ENCODE data around the gene SMIM10L1.

Gene SMIM10L1

DNA sequence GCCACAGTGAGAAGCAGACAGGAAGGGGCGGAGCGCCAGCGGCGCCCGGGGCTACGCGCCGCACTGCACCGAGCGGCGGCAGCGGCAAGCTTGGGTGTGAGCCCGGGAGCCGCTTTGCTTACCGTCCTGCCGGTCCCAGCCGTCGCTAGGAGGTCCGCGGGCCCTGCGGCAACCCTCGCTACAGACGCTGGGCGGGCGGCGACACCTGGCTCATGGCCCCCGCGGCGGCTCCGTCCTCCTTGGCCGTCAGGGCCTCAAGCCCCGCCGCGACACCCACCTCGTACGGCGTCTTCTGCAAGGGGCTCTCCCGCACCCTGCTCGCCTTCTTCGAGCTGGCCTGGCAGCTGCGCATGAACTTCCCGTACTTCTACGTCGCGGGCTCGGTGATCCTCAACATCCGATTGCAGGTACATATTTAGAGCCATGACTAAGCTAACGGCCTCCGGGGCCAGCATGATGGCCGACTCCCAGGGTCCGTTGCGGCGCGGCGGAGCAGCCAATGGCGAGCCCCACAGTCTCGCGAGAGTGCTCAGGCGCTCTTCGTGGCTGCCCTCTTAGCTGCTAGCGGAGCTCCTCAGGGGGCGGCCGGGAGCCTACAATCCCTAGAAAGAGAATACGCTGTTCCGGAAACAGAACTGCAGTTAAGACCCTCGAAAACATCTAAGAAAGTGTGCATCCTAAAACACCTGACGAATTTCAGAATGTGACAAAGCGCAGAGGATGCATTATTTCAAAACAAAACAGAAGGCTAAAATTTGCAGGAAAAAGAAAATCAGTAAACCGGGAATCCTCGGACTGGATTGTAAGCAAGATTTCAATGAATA lies at the start of gene SMIM10L1:
TSS of gene SMIM10L1 (plus strand) at position 50 of the 824 bp plus-strand sequence. CDS start at position 213, 163 bp downstream.
- FAIRE-seq (peak; percentile 92), DNase-seq (ENCODE audit: insufficient read length, low spot score) (peak; percentile 87)

- FAIRE-seq, result peak; percentile 20
- DNase-seq (ENCODE audit: insufficient read length, low spot score), result no peak
These were observed 40.6 kb upstream of the SMIM10L1 start for GRCh38 chr12:11130382-11130781.

DNA sequence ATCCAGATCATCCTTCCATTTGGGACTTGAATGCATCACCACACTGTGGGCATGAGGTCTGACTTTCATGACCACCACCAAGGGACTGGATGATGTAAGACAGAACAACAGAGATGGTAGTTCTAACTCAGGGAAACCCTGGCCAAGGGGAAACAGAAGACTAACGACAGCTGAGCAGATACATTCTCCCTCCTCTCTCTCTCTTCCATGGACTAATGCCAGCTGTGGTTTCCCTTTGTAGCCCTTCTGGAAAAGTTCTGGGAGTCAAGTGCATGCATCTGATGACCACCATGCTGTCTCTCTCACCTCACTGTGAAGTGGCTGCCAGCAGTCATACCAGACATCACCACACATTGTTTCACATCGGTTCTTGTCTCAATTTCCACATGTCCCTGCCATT lies 40.0 kb upstream of the SMIM10L1 start:
- FAIRE-seq, result no peak
- DNase-seq (ENCODE audit: insufficient read length, low spot score), result no peak

DNA sequence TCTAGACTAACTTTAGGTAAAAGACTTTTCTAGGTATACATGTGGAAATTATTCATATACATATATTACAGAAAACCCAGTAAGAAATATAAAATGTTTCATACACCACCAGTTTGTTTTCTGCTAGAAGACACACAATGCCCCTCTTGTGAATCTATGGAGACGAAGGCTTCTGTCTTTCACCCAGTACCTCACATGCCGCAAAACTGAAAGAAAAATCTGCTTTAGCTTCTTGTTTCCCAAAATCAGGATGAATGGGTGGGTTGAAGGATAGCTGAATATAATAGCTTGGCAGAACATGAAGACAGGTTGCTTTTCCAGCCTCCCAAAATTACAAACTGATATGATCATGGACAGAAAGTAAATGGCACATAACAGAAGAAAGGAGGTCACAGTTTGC lies 37.8 kb upstream of the SMIM10L1 start:
- DNase-seq (ENCODE audit: insufficient read length, low spot score), result no peak
- FAIRE-seq, result no peak

DNA sequence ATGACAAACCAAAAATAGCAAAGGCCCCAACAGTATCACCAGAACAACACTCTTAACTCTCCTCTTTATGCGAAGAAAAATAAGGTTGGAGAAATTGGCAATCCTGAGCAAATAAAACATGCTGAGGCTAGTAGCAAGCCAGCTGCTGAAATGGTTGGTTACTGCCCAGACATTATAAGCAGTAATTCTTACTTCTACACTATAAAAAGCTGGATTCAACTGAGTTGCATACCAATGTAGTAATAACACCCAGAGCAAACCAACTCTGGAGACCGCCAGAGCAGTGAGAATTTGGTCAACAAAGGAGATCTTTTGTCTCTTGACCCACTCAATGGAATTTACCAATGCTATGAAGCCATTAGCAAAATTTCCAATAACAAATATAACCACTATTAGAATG lies 37.2 kb upstream of the SMIM10L1 start:
- no peak for FAIRE-seq

GRCh38 chr12:11134305-11134704 lies 36.7 kb upstream of the SMIM10L1 start, which contains the start of gene TAS2R30:
Gene TAS2R30, minus strand, starts transcription at chr12:11134644. Its CDS starts 400 bp downstream, at chr12:11134244.
- FAIRE-seq (no peak), DNase-seq (ENCODE audit: insufficient read length, low spot score) (no peak)

More for the DNA sequence above, 37.2 kb upstream of the SMIM10L1 start:
- no peak for DNase-seq (ENCODE audit: insufficient read length, low spot score)

GRCh38 chr12:11136075-11136474 lies 34.9 kb upstream of the SMIM10L1 start:
- FAIRE-seq (no peak), DNase-seq (ENCODE audit: insufficient read length, low spot score) (no peak)

DNA sequence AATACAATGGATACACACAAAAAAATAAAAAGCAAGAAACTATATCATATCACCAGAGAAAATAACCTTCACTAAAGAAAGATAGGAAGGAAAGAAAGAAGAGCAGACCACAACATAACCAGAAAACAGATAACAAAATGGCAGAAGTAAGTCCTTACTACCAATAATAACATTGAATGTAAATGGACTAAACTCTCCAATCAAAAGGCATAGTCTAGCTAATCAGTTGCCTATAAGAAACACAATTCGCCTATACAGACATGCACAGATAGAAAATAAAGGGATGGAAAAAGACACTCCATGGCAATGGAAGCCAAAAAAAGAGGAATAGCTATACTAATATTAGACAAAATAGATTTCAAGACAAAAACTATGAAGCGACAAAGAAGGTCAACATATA lies 27.6 kb upstream of the SMIM10L1 start:
- DNase-seq (ENCODE audit: insufficient read length, low spot score) (no peak), FAIRE-seq (no peak)

DNA sequence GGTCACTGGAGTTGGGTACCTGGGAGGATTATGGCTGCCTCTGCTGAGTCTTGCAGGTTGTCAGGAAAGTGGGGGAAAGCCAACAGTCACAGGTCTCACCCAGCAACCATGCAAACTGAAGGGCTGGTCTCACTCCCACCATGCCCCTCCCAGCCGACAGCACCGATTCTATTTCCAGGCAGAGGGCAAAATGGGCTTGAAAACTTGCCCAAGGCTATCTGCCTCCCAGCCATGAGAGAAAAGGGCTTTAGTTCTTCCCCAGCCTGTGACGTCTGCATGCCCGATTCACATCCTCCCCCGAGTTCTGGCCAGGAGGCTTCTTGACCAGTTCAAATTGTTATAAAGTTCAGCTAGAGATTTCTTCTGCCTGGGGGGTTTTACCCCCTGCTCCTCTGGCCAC lies 26.7 kb upstream of the SMIM10L1 start:
- FAIRE-seq (no peak), DNase-seq (ENCODE audit: insufficient read length, low spot score) (no peak)

DNA sequence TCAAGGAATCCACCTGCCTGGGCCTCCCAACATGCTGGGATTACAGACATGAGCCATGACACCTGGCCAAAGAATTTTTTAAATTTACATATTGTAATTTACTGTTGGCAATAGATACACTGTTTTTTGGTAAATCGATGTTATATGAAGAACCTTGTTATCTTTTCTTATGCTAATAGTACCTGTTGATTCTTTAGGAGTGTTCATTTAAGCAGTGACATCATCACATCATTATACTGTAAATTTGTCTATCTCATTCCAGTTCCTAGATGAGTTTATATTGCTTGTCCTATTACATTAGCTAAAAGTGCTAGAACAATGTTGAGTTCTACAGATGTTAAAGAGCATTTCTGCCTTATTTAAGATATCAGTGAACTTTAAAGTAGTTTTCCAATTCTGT lies 23.6 kb upstream of the SMIM10L1 start:
- FAIRE-seq (no peak), DNase-seq (ENCODE audit: insufficient read length, low spot score) (no peak)

GRCh38 chr12:11150832-11151231 lies 20.2 kb upstream of the SMIM10L1 start:
- no peak for DNase-seq (ENCODE audit: insufficient read length, low spot score)
- FAIRE-seq, result no peak

- FAIRE-seq (no peak), DNase-seq (ENCODE audit: insufficient read length, low spot score) (no peak)
These were observed 18.3 kb upstream of the SMIM10L1 start for GRCh38 chr12:11152725-11153124.

DNA sequence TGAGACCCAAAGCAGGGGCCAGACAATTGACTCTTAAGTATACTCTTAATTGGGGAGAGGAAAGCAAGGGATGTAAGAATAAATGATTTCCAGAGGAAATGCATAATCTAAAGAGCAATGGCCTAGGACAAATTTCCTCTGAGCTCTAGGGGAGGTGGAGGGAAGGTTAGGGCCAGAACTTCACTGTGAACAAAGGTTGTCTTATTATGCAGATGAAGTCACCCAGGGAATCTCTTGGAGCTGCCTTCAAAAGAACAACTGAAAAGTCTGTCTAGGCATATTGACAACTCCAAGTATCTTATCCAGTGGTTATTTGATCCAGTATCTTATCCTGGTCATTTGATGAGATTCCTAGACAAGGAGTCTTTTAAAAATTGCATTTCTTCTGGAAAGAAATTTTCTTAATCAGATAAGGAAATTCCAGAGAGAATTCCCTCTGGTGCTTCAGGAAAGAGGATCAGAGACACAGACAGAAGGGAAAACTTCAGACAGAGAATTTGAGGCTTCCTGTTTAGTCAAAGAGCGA lies 16.5 kb upstream of the SMIM10L1 start:
- DNase-seq (ENCODE audit: insufficient read length, low spot score) (no peak), FAIRE-seq (no peak)

- DNase-seq (ENCODE audit: insufficient read length, low spot score) (no peak), FAIRE-seq (no peak)
These were observed 12.0 kb upstream of the SMIM10L1 start for GRCh38 chr12:11158885-11159444.

DNA sequence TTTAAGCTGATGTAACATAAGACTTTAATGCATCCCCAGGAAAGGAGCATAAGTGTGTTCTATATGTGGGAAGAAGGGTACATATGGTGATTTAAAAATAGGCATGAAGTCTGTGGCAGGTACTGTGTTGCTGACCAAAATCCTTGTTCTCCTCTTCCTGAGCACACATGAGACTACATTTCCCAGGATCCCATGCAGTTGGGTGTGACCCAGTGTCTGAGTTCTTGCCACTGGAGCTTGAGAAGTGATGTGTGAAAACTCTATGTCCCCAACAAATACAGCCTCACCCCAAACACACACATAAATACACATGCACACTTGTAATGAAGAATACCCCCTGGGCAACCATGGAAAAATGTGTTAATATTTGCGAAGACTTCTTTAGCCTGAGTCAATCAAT lies 8.5 kb upstream of the SMIM10L1 start:
- FAIRE-seq (no peak), DNase-seq (ENCODE audit: insufficient read length, low spot score) (no peak)

DNA sequence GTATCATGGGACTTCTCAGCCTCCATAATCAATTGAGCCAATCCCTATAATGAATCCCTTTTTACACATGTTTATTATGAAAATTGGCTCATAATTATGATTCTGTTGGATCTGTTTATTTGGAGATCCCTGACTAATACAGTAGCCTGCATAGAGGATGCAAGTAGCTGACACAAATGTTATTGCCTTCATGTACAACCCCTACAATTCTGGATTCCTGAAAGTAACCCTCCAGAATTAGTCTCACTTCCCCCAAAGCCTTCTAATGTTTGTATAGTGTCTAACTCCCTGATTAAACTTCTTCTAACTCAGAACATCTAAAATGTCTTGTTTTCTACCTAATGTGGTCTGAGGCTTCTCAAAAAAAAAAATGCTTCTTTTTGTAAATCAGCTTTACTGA lies 6.6 kb upstream of the SMIM10L1 start:
- FAIRE-seq (no peak), DNase-seq (ENCODE audit: insufficient read length, low spot score) (no peak)

DNA sequence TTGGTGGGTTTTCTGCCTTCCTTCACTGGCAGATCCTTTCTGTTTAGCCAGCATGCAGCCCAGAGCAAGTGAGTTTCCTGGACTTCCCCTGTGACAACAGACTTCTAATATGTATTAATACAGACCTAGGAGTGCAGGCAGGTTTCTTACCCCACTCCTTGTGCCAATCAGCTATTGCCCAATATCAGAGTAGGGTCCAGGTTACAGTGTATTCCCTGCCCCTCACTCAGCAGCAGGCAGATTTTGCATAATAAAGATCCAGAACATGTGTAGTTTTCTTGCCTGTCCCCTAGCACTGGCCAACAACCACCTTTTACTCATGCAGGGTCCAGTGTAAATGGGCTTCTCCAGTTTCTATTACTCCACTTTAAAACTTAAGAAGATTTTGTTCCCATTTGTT lies 4.7 kb upstream of the SMIM10L1 start:
- FAIRE-seq (no peak), DNase-seq (ENCODE audit: insufficient read length, low spot score) (no peak)

DNA sequence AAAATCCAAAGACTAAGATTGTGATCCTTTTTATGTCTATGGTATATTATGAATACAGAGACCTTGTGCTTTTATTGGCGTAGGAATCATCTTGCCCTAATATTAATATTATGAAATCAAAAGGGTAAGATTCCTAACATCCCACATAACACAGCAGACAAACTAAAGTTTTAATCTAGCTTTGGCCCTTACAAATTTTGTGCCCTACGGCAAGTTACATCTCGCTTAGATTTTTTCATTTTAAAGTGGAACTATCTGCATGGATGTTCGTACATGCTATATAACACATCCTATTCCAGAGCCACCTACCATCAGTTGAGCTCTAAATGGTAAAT lies 217 bp upstream of the SMIM10L1 start:
- DNase-seq (ENCODE audit: insufficient read length, low spot score), result no peak
- peak; percentile 70 for FAIRE-seq

GRCh38 chr12:11171969-11172675 lies 1.1 kb downstream of the SMIM10L1 start:
- FAIRE-seq (no peak), DNase-seq (ENCODE audit: insufficient read length, low spot score) (peak; percentile 3)

- DNase-seq (ENCODE audit: insufficient read length, low spot score) (no peak), FAIRE-seq (no peak)
These were observed 3.0 kb downstream of the SMIM10L1 start for GRCh38 chr12:11174022-11174421.

GRCh38 chr12:11178250-11178649 lies 7.3 kb downstream of the SMIM10L1 start:
- no peak for DNase-seq (ENCODE audit: insufficient read length, low spot score)
- no peak for FAIRE-seq

GRCh38 chr12:11182529-11182928 lies 11.5 kb downstream of the SMIM10L1 start:
- DNase-seq (ENCODE audit: insufficient read length, low spot score) (no peak), FAIRE-seq (no peak)
